HG02852 (cell line): ENCODE results near the gene SEL1L2.

Experiments used
- ATAC-seq: cut with Tn5 transposase; IDR thresholded peaks from one replicate; pipeline ENCODE4 v1.9.1; 2021; ENCODE audit warnings: mild to moderate bottlenecking, moderate library complexity; ENCODE audit not compliant: unreplicated experiment

Gene SEL1L2

DNA sequence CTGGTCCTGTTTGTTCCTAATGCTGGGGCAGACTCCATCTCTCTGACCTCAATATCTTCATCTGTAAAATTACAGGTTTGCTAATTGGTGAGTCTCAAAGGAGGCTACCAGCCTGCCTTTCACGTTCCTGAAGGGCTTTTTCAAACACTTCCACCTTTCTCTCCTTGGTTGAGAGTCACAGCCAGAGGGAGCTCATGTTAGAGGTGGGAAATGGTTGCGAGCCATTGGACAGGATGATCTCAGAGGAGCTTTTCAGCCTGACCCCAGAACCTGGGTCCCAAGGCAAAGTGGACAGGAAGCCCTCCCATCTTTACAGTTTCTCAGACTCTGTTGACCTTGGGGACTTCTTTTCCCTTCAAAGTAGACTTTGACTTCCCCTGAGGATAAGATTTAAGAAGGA lies 168.0 kb downstream of the SEL1L2 start:
- no peak for ATAC-seq

DNA sequence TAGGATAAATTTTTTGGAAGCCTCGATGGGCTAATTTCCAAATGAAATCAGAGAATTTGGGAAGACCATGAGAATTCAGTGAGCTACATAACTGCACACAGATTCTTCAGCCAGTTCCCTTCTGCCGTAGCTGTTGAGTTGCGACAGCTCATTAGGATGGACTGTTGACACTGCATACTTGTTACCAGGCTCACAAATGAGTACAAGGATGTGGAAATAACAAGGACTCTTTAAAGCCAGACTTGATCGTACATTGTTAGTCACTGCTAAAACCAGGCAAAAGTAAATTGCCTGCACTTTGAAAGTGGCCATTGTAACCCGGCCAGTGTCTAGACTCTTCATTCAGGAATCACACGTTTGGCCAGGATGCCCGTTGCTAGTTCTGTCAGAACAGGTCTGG lies 168.5 kb downstream of the SEL1L2 start:
- ATAC-seq = no peak

DNA sequence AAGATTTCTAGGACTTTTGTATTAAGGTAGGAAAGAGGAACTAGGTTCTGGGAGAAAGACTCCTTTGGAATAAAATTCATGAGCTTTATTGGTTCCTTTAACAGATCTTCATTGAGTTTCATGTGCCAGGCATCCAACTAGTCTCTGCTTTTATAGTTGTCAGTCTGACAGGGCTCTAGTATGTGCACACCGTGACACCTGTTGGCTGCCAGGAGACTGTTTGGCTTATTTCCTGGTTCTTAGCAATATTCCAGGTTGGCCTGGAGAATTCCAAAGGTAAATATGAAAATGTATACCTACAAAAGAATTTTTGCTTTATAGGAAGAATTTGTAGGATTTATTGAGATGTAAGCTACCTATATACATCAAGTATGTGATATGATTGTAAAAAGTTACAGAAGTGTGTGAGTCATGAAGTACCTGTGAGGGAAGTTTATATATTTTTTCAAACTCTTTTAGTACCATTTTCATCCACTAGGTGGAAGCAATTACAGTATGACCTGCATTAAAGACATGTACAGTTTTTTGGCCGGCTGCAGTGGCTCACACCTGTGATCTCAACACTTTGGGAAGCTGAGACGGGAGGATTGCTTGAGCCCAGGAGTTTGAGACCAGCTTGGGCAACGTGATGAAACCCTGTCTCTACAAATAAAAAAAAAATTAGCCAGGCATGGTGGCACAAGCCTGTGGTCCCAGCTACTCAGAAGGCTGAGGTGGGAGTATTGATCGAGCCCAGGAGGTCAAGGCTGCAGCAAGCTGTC lies 170.3 kb downstream of the SEL1L2 start:
- peak; percentile 84 for ATAC-seq

DNA sequence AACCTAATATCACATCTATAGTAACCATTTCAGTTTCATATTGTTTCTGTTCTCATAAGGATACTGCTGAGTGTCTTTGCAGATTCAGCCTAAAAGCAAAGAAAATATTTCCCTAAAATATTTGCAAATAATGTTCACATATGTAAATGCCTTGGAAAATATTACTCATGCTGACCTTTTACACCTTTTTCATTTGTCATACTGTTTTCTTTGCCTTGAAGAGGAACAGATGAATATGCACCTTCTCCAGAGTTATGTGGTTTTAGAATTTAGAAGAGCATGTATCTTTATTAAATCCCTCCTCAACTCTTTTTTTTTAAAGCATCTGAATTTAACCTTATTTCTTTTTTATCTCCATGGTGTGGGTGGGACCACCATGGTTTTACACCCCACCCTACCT lies 173.1 kb downstream of the SEL1L2 start:
- no peak for ATAC-seq

DNA sequence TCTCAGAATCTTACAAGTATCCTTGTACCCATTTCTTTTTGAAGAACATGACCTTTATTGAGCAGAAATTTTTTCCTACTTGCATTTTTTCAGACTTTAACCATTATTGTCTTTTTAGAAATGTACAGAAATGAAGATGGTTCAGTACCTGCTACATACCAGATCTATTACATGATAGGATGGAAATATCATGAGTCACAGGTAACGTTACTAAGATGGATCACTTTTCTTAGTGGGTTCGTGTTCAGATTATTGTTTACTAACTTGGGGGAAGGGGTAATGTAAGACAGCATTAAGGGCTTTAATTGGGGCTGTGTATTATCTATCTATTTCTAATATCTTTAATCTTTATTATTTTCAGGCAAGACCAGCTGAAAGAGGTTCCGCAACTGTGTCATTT lies 173.7 kb downstream of the SEL1L2 start:
- ATAC-seq = no peak

DNA sequence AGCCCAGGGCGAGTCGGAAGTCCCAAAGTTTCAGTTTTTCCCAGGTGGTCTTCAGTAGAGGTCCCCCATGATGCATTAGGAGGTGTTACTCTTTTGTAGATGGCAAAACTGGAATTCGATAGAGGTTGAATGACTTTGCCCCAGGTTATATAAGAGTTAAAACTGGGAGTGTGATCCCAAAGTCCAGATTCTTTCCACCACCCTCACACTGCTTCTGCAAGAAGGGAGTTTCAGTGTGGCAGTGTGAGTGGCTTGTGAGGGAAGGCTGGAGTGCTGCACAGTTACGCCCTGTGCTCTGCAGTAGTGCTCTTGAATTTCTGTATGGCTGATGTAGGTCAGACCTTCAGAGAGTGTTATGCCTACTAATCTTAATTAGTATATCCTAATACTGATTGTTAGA lies 175.7 kb downstream of the SEL1L2 start:
- no peak for ATAC-seq

DNA sequence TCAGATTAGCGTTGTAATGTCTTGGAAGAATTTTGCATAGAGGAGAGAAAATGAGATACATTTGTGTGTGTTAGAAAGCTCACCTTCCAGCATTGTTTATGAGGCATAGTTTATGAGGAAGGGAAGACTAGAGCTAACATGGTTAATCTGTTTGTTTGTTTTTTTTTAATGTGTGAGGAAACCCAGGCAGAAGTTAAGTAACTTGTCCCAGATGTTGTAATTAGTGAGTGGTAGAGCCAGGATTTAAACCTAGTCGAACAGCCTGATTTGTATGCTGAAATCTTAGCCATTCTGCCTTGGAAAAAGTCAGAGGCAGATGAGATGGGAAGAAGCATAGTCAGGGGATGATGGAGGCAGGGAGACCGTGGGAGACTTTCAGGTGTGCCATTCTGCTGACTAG lies 176.5 kb downstream of the SEL1L2 start:
- no peak for ATAC-seq

DNA sequence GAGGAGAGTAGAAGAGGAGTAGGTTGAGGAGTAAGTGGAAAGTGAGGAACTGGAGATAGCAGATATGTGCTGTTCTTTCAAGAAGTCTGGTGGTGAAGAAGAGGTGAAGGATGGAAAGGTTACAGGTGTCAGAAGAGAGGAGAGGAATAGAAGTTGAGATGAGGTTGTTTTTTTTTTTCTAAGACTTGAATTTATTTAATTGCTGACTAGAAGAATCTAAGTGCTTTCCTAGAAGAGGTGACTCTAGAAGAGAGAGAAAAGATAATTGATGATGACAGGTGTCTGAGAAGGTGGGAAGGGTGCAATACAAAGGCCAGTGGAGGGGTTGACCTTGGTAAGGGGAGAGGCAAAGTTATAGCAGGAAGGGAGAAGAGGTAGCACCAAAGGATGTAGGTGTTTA lies 180.0 kb downstream of the SEL1L2 start:
- ATAC-seq = no peak

DNA sequence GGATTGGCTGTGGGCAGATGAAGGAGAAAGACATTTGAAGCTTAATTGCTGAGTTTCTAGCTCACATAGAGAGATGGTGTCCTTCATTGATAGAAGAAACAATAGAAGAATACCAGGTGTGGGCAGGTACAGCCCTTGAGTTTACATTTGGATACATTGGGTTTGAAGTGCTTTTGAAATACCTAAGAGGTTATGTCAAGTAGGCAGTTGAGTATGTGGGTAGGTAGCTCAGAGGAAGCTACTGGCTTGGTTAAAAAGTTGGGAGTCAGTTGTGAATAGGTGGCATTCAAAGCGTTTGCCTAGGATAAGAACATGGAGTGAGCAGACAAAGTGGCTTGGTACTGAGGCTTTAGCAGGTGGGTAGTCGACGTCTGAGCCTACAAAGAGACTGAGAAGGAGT lies 180.6 kb downstream of the SEL1L2 start:
- no peak for ATAC-seq

DNA sequence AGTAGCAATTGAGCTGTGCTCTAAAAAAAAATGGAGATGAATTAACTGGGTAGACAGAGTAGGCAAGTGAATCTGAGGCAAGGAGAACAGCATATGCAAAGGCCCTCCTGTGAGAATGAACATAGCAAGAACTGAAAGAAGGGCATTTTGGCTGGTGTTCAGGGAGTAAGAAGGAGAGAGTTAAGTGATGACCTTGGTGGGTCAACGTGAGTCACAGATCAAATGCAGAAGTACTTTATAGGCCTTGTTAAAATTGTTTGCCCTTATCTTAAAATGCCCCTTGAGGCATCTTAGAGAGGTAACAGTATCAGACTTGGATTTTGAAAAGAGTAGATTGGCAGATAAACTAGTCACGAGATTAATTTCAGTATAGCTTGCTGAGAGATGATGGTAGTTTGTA lies 181.0 kb downstream of the SEL1L2 start:
- no peak for ATAC-seq

DNA sequence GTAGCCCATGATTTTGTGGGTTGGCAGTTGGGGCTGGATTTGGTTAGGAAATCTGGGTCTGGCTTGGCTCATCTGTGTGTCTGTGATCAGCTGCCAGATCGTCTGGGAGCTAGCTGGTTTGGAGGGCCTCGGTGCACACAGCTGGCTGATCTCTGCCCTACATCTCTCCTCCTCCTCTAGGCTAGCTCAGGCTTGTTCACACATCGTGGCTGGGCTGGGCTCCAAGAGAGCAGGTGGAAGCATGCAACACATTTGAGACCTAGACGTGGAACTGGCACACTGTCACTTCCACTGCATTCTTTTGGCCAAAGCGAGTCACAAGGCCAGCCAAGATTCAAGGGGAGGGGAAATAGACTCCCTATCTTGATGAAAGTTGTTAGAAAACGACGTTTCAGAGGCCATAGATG lies 189.7 kb downstream of the SEL1L2 start:
- ATAC-seq = no peak

DNA sequence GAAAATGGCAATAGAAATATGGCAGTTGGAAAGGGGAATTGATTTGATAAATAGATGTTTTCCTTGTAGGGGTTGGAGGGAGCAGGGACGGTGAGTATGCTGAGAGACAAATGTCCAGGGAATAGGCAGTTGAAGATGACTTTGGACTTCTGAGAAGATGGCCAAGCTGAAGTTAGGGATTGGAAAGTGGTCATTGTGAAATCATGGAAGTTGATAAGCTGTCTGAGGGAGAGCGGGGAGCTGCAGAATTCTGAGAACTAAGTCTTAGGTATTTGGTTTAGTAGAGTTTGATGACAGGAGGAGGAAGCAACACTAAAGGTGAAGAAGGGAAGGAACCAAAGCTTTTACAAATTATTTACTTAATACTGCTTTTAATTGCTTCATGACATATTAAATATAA lies 190.4 kb downstream of the SEL1L2 start:
- ATAC-seq = no peak
